Measurements from ENCODE around the gene DAB1. TPM values are rescaled to one million over a fixed set of nuclear protein-coding genes. Genes with fewer than 3 reads are reported as not detected.

Gene DAB1
- total RNA-seq, 1 donor from 2014 or later = not detected

DNA sequence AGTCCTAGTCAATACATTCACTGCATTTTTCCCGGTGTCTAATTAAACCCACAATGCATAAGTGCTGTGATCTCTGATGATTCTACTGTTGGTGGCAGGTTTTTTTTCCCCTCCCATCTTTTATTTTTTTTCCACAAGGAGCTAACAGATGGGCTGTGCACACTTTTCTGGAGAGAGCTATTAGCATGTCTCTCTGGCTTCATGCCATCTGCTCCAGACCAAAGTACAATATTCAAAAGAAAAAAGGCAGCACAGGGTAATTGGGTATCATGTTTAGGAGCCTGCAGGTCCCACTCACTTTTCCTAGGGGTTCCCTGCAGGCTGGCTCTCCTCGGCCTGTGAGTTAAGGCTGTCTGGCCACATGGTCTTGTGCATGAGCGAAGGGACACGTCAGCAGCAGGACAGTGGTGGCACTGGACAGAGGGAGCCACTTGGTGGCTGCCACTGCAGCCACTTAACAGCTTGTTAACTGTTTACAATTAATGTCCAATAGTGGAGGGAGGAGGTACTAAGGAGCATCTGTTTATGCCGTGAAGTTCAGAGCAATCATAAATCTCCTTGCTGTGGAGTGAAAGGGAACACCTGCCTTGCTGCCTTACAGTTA is 404.5 kb downstream of the DAB1 start:
- DNase-seq (ENCODE audit: low read depth) = no peak
- TF ChIP-seq, protein P1, sequence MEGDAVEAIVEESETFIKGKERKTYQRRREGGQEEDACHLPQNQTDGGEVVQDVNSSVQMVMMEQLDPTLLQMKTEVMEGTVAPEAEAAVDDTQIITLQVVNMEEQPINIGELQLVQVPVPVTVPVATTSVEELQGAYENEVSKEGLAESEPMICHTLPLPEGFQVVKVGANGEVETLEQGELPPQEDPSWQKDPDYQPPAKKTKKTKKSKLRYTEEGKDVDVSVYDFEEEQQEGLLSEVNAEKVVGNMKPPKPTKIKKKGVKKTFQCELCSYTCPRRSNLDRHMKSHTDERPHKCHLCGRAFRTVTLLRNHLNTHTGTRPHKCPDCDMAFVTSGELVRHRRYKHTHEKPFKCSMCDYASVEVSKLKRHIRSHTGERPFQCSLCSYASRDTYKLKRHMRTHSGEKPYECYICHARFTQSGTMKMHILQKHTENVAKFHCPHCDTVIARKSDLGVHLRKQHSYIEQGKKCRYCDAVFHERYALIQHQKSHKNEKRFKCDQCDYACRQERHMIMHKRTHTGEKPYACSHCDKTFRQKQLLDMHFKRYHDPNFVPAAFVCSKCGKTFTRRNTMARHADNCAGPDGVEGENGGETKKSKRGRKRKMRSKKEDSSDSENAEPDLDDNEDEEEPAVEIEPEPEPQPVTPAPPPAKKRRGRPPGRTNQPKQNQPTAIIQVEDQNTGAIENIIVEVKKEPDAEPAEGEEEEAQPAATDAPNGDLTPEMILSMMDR (conservative IDR thresholded peaks at IDR 0.05; ENCODE audit: low read depth, low read length) = no peak
- H3K4me3 ChIP-seq (ENCODE audit: low read depth, low read length) = no peak overlapping the region

DNA sequence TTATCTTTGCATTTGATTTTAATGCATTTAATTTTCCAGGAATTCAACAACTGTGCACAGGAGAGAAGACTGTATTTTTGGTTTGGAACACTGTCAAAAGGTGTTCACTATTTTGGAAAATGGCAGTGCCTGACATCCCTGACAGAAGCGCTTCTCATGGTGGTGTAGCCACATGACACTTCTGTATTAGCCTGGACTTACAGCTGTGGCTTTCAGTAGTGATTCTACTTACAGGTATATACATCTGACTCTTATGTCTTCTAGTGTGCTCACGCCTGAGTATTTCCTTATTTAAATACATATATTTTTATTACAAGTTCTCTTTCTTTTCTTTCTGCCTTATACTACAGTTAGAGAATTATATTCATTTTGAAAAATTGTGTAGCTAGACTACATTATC is 405.7 kb downstream of the DAB1 start:
- TF ChIP-seq, protein P1 (conservative IDR thresholded peaks at IDR 0.05; ENCODE audit: low read depth, low read length) = no peak
- H3K4me3 ChIP-seq (ENCODE audit: low read depth, low read length) = no peak overlapping the region
- no peak for DNase-seq (ENCODE audit: low read depth)

DNA sequence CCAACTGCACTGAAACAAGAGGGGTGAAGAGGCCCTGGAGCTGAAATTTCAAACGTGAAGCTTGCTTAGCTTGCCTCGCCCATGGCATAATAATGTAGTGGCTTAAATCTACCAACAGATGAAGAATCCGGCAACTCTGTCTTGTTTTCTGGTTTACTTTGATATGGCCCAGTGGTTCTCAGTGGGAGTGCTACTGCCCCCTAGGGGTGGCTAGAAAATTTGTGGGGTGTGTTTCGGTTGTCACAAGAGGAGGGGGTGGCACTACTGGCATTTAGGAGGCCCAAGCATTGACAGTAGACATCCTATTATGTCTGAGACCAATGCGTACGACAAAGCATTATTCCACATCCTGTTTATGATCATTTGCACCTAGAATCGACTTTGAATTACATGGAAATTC is 406.1 kb downstream of the DAB1 start:
- DNase-seq (ENCODE audit: low read depth) = no peak
- H3K4me3 ChIP-seq (ENCODE audit: low read depth, low read length) = no peak overlapping the region
- TF ChIP-seq, protein P1 (conservative IDR thresholded peaks at IDR 0.05; ENCODE audit: low read depth, low read length) = peak; percentile 68

DNA sequence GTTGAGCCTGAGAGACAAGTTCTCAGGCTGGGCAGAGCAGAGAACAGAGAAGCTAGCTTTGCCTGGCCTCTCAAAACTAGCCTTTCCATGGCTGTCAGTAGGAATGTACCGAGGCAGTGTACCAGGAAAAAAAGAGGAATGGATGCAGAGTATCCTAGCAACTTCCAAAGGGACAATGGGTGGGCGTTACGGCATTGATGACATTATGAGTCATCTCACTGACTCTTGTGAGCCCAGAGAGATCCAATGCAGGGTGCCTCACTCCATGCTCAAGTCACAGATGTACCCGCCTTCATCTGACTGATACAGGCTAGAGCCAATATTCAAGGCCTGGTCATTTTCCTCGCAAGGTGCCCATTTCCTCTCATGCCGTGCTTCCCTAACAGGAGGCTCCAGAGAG is 406.7 kb downstream of the DAB1 start:
- TF ChIP-seq, protein P1 (conservative IDR thresholded peaks at IDR 0.05; ENCODE audit: low read depth, low read length) = no peak
- H3K4me3 ChIP-seq (ENCODE audit: low read depth, low read length) = no peak overlapping the region
- DNase-seq (ENCODE audit: low read depth) = no peak

DNA sequence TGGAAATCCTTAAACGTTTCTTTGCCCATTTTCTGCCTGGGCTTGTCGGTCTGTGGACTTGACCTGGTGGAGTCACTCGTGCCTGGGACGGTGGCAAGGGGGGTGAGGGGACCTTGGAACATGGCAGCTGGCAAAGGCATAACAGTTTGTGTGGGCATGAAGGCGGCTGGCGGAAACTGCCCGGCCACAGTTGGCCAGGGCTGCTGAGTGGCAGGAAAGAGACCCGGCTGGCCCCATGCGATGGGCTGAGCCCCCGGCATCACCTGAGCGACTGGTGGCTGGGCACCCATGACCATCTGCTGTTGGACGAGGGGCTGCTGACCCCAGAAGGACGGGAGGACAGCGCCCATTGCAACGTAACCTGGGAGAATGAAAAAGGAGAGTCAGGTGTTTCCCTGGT is 408.8 kb downstream of the DAB1 start:
- no peak overlapping the region for H3K4me3 ChIP-seq (ENCODE audit: low read depth, low read length)
- DNase-seq (ENCODE audit: low read depth) = no peak
- TF ChIP-seq, protein P1 (conservative IDR thresholded peaks at IDR 0.05; ENCODE audit: low read depth, low read length) = no peak

DNA sequence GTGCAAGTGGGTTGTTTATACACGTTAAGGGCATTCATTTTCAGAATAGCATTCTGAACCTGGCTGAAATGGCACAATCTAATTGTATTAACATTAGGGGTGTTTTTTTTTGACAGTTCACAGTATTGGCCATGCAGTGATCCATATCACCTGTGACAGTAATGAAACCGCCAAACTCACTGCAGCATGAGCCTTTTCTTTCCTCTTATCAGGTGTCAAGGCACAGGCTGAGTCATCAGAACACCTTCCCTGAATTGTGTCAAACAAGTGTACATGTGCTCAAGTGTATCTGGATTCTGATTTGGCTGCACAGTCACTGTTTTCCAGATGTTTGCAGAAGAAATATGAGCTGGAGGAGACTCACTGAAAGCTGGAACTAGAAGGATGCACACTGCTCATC is 410.3 kb downstream of the DAB1 start:
- TF ChIP-seq, protein P1 (conservative IDR thresholded peaks at IDR 0.05; ENCODE audit: low read depth, low read length) = no peak
- no peak for DNase-seq (ENCODE audit: low read depth)
- no peak overlapping the region for H3K4me3 ChIP-seq (ENCODE audit: low read depth, low read length)

DNA sequence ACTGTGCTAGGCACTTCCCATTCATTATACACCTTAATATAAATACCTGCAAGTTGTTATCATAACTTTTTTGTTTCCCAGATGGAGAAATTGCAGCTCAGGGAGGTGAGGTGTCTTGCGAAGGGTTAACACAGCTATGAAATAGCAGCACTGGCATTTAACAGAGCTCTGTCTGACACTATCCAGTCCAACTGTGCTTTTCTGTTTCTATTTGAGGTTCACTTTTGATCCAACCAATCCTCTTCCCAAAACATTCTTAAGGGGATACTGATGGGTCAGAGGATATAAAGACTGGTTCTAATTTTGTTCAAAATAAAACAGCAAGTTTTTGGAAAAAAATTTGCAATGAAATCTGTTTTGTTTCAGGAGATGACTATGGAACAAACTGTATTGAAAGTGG is 411.5 kb downstream of the DAB1 start:
- TF ChIP-seq, protein P1 (conservative IDR thresholded peaks at IDR 0.05; ENCODE audit: low read depth, low read length) = no peak
- DNase-seq (ENCODE audit: low read depth) = no peak
- H3K4me3 ChIP-seq (ENCODE audit: low read depth, low read length) = no peak overlapping the region

Measured in epithelial cell of proximal tubule (primary cell).